ENCODE measurements around the gene TMCO4. TPM values are rescaled to one million over a fixed set of nuclear protein-coding genes. Genes with fewer than 3 reads are reported as not detected.

Gene TMCO4
- total and polyA plus RNA-seq, 2 donors (not counting 1 experiment from before 2014, with no cell fraction given), result 21.7 to 31.3 TPM

DNA sequence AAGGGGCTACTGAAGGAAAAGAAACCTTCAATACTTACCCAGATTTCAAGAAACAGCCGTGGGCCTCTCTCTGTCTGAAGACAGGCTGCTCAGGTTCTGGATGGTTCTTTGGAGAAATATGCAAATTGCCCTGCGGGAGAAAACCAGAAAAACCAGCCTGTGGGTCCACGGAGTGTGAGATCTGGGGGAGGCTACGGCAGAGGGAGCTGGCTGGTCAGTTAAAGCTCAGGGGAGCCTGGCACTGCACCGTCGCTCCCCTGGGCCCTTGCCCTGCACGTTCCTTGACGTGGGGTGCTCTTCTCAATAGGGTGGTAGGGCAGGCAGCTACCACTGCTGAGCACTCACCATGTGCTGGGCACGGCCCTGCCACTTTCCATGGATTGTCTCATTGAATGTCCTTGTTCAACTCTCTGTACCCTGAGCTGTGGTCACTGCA, 12.7 kb downstream of the TMCO4 start:
- DNase-seq (no peak), ATAC-seq (ENCODE audit: low read depth) (no peak)
- Histone ChIP-seq H3K4me1 (ENCODE audit: control insufficient read depth in 2 of 2, insufficient read depth in 2 of 2, low read length in 2 of 2) (no peaks in the 10 kb centered on the region), H3K4me3 (ENCODE audit: control extremely low read depth in 1 of 5, extremely low read depth in 1 of 5, insufficient read depth in 1 of 5, low read depth in 2 of 5, low read length in 4 of 5) (no peak overlapping the region), H3K36me3 (replicated peaks in 1 of 2; ENCODE audit: control extremely low read depth in 1 of 2, control insufficient read depth in 1 of 2, extremely low read depth in 1 of 2, insufficient read depth in 2 of 2, low read length in 1 of 2) (peaks cover 5 to 53% of the 10 kb centered on the region in 2 experiments), H3K27me3 (replicated peaks in 1 of 4; ENCODE audit: control extremely low read depth in 1 of 4, control insufficient read depth in 3 of 4, insufficient read depth in 4 of 4, low read length in 3 of 4) (no peaks in the 10 kb centered on the region), H3K9me3 (ENCODE audit: control extremely low read depth in 1 of 3, control insufficient read depth in 2 of 3, insufficient read depth in 1 of 3, low read length in 2 of 3) (no peaks in the 10 kb centered on the region), H4K20me1 (ENCODE audit: control insufficient read depth, insufficient read depth, low read length, poor library complexity, severe bottlenecking) (no peaks in the 10 kb centered on the region), H3K4me2 (replicated peaks; ENCODE audit: low read depth, low read length, poor library complexity, severe bottlenecking) (no peak overlapping the region), H3K9ac (ENCODE audit: low read length) (no peak overlapping the region), H2AFZ (ENCODE audit: insufficient read depth, low read depth, low read length, poor library complexity, severe bottlenecking) (no peak overlapping the region), H3K27ac (ENCODE audit: low read length in 2 of 2) (no peak overlapping the region), H3K79me2 (ENCODE audit: control insufficient read depth, insufficient read depth, low read length) (no peaks in the 10 kb centered on the region)
- POLR2A ChIA-PET, result no interaction called here
- no peaks in the 10 kb centered on the region for H3K27me3 Mint-ChIP-seq
- no peak overlapping the region for H3K27ac Mint-ChIP-seq
- H3K4me1 Mint-ChIP-seq, result peaks cover 13% of the 10 kb centered on the region
- 90% methylated on average over 8 of the region's 9 CpGs for WGBS (ENCODE audit: insufficient coverage)
- peaks cover 4% of the 10 kb centered on the region for H3K9me3 Mint-ChIP-seq (ENCODE audit: insufficient read depth)
- TF ChIP-seq, protein P1, sequence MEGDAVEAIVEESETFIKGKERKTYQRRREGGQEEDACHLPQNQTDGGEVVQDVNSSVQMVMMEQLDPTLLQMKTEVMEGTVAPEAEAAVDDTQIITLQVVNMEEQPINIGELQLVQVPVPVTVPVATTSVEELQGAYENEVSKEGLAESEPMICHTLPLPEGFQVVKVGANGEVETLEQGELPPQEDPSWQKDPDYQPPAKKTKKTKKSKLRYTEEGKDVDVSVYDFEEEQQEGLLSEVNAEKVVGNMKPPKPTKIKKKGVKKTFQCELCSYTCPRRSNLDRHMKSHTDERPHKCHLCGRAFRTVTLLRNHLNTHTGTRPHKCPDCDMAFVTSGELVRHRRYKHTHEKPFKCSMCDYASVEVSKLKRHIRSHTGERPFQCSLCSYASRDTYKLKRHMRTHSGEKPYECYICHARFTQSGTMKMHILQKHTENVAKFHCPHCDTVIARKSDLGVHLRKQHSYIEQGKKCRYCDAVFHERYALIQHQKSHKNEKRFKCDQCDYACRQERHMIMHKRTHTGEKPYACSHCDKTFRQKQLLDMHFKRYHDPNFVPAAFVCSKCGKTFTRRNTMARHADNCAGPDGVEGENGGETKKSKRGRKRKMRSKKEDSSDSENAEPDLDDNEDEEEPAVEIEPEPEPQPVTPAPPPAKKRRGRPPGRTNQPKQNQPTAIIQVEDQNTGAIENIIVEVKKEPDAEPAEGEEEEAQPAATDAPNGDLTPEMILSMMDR (IDR thresholded peaks at IDR 0.05), result no peak
- no peak for TF ChIP-seq EZH2 (IDR thresholded peaks at IDR 0.05; ENCODE audit: borderline replicate concordance, insufficient read depth, low read depth, low read length, poor library complexity, severe bottlenecking)
- intact Hi-C loops (cut with micrococcal nuclease), result no loop called here
- H3K4me3 Mint-ChIP-seq, result no peak overlapping the region
- CTCF ChIA-PET, result no interaction called here

DNA sequence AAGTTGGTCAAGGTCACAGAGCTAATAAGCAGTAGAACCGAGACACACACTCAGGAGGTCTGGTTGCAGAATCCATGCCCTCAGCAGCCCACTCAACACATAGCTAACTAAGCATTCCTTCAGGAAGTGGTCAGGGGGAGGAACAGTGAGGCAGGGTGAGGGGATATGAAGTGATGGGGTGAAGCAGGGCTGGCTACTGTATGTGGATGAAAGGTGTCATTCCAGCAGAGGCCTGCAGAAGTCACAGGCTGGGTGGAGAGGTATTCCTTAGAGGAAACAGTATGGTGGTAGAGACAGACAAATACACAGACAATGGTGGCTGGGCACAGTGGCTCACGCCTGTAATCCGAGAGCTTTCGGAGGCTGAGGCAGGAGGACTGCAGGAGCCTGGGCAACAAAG, 14.1 kb downstream of the TMCO4 start:
- CTCF ChIA-PET, result no interaction called here
- WGBS (ENCODE audit: insufficient coverage), result no CpG with 5 or more reads among the region's 4 CpGs
- intact Hi-C loops (cut with micrococcal nuclease), result no loop called here
- peaks cover under 1% of the 10 kb centered on the region for H3K9me3 Mint-ChIP-seq (ENCODE audit: insufficient read depth)
- no peak overlapping the region for H3K27ac Mint-ChIP-seq
- H3K27ac ChIP-seq (ENCODE audit: low read length in 2 of 2), result no peak overlapping the region
- no peak overlapping the region for H3K9ac ChIP-seq (ENCODE audit: low read length)
- H3K4me3 ChIP-seq (ENCODE audit: control extremely low read depth in 1 of 5, extremely low read depth in 1 of 5, insufficient read depth in 1 of 5, low read depth in 2 of 5, low read length in 4 of 5), result no peak overlapping the region
- no peaks in the 10 kb centered on the region for H4K20me1 ChIP-seq (ENCODE audit: control insufficient read depth, insufficient read depth, low read length, poor library complexity, severe bottlenecking)
- no peak overlapping the region for H3K4me2 ChIP-seq (replicated peaks; ENCODE audit: low read depth, low read length, poor library complexity, severe bottlenecking)
- H3K27me3 ChIP-seq (replicated peaks in 1 of 4; ENCODE audit: control extremely low read depth in 1 of 4, control insufficient read depth in 3 of 4, insufficient read depth in 4 of 4, low read length in 3 of 4), result no peaks in the 10 kb centered on the region
- no peaks in the 10 kb centered on the region for H3K27me3 Mint-ChIP-seq
- H3K79me2 ChIP-seq (ENCODE audit: control insufficient read depth, insufficient read depth, low read length), result no peaks in the 10 kb centered on the region
- no peak for TF ChIP-seq EZH2 (IDR thresholded peaks at IDR 0.05; ENCODE audit: borderline replicate concordance, insufficient read depth, low read depth, low read length, poor library complexity, severe bottlenecking)
- TF ChIP-seq, protein P1 (IDR thresholded peaks at IDR 0.05), result no peak
- no peak for ATAC-seq (ENCODE audit: low read depth)
- no peaks in the 10 kb centered on the region for H3K4me1 ChIP-seq (ENCODE audit: control insufficient read depth in 2 of 2, insufficient read depth in 2 of 2, low read length in 2 of 2)
- DNase-seq, result no peak
- H3K36me3 ChIP-seq (replicated peaks in 1 of 2; ENCODE audit: control extremely low read depth in 1 of 2, control insufficient read depth in 1 of 2, extremely low read depth in 1 of 2, insufficient read depth in 2 of 2, low read length in 1 of 2), result peaks cover 8 to 47% of the 10 kb centered on the region in 2 experiments
- POLR2A ChIA-PET, result no interaction called here
- H3K9me3 ChIP-seq (ENCODE audit: control extremely low read depth in 1 of 3, control insufficient read depth in 2 of 3, insufficient read depth in 1 of 3, low read length in 2 of 3), result no peaks in the 10 kb centered on the region
- H3K4me1 Mint-ChIP-seq, result peaks cover 7% of the 10 kb centered on the region
- H2AFZ ChIP-seq (ENCODE audit: insufficient read depth, low read depth, low read length, poor library complexity, severe bottlenecking), result no peak overlapping the region
- no peak overlapping the region for H3K4me3 Mint-ChIP-seq

Measured in B cell (primary cell).